GM12801 (cell line): ENCODE results near the gene ARHGAP26.

Experiments used
- TF ChIP-seq, protein P1 (sequence below): IDR thresholded peaks from one replicate; pipeline ENCODE4 v1.5.1; 2011; ENCODE audit warnings: control low read depth; ENCODE audit not compliant: insufficient read length; ENCODE audit errors: extremely low read depth

ARHGAP26 gene

DNA sequence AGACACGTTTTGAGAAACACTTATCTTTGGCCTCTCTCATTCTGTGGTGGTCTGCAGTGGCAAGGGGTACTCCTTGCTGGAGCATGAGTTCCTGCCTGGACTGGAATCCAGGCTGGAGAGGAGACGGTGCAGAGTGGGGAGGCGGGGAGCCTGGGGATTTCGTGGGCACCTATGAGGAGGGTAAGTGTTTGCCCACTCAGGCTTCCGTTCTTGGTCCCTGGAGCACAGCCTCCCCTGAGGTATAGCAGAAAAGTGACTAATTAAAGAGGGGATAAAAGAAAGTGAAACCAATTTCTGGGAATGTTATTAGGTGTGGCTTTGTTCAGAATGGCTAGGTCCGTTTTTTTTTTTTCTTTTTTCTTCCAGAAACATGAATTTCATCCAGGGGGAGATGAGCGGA is 90.8 kb downstream of the ARHGAP26 start:
- TF ChIP-seq, protein P1, sequence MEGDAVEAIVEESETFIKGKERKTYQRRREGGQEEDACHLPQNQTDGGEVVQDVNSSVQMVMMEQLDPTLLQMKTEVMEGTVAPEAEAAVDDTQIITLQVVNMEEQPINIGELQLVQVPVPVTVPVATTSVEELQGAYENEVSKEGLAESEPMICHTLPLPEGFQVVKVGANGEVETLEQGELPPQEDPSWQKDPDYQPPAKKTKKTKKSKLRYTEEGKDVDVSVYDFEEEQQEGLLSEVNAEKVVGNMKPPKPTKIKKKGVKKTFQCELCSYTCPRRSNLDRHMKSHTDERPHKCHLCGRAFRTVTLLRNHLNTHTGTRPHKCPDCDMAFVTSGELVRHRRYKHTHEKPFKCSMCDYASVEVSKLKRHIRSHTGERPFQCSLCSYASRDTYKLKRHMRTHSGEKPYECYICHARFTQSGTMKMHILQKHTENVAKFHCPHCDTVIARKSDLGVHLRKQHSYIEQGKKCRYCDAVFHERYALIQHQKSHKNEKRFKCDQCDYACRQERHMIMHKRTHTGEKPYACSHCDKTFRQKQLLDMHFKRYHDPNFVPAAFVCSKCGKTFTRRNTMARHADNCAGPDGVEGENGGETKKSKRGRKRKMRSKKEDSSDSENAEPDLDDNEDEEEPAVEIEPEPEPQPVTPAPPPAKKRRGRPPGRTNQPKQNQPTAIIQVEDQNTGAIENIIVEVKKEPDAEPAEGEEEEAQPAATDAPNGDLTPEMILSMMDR, result no peak

DNA sequence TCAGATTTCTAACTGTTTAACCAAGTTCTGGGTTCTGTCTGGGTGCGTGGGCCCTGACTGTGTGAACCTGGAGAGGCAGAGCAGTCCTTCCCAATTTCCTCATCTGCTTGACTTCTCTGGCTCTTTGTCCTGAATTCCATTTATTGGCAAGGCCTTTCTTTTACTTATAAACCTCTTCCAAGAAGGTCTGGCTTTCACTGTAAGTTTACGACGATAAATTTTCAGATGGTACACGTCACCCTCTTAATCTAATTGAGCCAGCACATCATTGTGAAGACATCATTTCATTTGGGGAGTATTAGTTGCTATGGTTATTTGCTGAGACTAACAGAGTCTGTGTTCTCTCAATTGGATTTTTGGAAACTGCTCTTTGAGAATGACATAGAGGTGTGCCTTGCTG is 92.4 kb downstream of the ARHGAP26 start:
- TF ChIP-seq, protein P1, result no peak

DNA sequence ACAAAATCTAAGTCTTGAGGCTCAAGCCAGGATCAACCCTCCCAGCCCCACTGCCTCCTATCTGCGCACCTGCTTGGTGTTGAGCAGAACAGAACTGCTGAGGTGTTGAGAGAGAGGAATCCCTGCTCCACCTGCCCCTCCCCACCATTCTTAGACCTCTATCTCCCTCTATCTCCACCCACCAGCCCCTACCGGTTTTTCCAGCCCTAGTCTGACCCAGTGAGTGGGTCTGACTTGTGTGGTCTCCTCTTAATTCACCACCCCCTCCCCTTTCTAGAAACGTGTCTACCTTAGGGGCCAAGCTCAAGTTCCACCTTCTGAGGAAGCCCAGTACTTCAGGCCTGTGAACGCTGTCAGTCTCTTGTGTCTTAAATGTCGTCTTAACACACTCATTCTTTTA is 93.7 kb downstream of the ARHGAP26 start:
- TF ChIP-seq, protein P1, result no peak

DNA sequence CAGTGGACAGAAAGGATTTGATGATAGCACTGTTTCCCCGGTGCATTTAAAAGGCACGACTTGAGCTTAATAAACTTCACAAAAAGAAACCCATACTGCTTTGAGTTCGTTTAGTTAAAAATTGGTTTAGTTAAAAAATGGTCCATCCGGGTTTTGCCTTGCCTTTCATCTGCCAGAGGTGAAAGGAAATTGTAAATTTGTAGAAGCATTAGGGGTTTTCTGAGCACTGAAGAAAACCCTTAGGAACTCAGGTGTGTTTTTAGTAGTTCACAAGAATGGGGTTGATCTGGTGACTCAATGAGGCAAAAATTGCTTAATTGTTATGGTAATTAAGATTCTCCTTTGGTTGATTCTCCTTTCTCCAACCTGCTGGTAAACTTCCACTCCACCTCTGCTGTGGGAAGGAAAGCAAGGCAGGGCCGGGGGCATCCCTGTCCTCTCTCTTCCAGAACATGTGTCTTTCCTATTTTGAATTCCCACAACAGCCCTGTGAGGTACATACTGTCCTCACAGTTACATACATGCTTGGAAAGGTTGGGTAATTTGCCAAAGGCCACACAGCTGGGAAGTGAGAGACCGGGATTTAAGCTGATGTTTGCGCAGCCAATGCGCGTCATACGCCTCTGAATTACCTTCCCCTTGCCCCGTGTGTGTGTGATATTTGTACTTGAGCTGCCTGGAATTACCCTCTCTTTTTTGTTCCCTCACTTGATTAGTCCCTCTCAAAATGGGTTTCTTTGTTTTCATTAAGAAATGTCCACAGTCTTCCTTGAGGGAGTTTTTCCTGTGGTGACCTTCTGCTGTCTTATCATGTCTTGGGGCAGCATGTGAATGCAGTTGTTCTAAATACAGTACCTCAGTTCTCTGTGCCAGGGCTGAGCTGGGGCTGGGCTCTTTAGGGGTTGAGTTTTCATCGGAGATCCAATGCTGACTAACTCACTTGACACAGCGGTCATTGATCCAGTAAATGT is 94.4 kb downstream of the ARHGAP26 start:
- TF ChIP-seq, protein P1, result no peak

GRCh38 chr5:142865631-142866030 is 95.5 kb downstream of the ARHGAP26 start:
- TF ChIP-seq, protein P1, result no peak

- TF ChIP-seq, protein P1, result no peak
Observed at GRCh38 chr5:142866563-142867275, 96.5 kb downstream of the ARHGAP26 start.

GRCh38 chr5:142869886-142870285 is 99.7 kb downstream of the ARHGAP26 start:
- TF ChIP-seq, protein P1, result no peak
